Sigmoid colon (tissue), 7 donors: ENCODE measurements around the gene NTM. TPM values are rescaled to one million over a fixed set of nuclear protein-coding genes. Genes with fewer than 3 reads are reported as not detected.

Experiments
- DNase-seq: peaks from one replicate; pipeline ENCODE4 v3.0.0-alpha.2; 2019
- H3K27ac ChIP-seq, 4 donors: fragments of 200-600 bp; sonication (generic); one replicate each; pipeline ENCODE4 v1.5.1; 2016 to 2019; ENCODE audit warnings: mild to moderate bottlenecking in 1 of 4
- H3K27me3 ChIP-seq, 3 donors: fragments of 200-600 bp; sonication (generic); one replicate each; pipeline ENCODE4 v1.5.1; 2019; ENCODE audit warnings: mild to moderate bottlenecking in 1 of 3
- H3K36me3 ChIP-seq, 4 donors: fragments of 200-600 bp; sonication (generic); one replicate each; pipeline ENCODE4 v1.5.1; 2016 to 2019
- H3K4me1 ChIP-seq, 4 donors: fragments of 200-600 bp; sonication (generic); one replicate each; pipeline ENCODE4 v1.5.1; 2017 to 2019
- H3K4me3 ChIP-seq, 4 donors: fragments of 200-600 bp; sonication (generic); one replicate each; pipeline ENCODE4 v1.5.1; 2017 to 2019; ENCODE audit warnings: mild to moderate bottlenecking in 2 of 4, moderate library complexity in 1 of 4
- H3K9me3 ChIP-seq, 4 donors: fragments of 200-600 bp in 3 of 4; sonication (generic) in 3 of 4; one replicate each; pipeline versions ENCODE4 v1.5.1 to v1.6.1; 2013 to 2019
- CTCF ChIP-seq, 4 experiments: fragments of 450-650 bp in 3 of 4; fragments of 200-600 bp in 1 of 4; IDR thresholded peaks; one replicate each; pipeline ENCODE4 v1.5.1; 2016 to 2019; ENCODE audit warnings: antibody characterized with exemption in 4 of 4, mild to moderate bottlenecking in 3 of 4, moderate library complexity in 2 of 4
- EP300 ChIP-seq, 4 donors: sonication (generic); formaldehyde crosslinking; IDR thresholded peaks; one replicate each; pipeline ENCODE4 v1.6.1; 2017; ENCODE audit warnings: antibody characterized with exemption in 4 of 4
- POLR2A ChIP-seq, 2 donors: fragments of 450-650 bp; IDR thresholded peaks; one replicate each; pipeline ENCODE4 v1.6.1; 2016; ENCODE audit warnings: antibody characterized with exemption in 2 of 2, mild to moderate bottlenecking in 2 of 2, moderate library complexity in 2 of 2
- POLR2AphosphoS5 ChIP-seq, 4 donors: sonication (generic); formaldehyde crosslinking; IDR thresholded peaks; one replicate each; pipeline ENCODE4 v1.6.1; 2017; ENCODE audit warnings: antibody characterized with exemption in 4 of 4
- WGBS, 2 donors: extraction: QIAGEN DNeasy Blood & Tissue Kit; methylation state at CpG; one replicate each; pipeline ENCODE4 v1.1.7; 2013; 5-methylcytosine and 5-hydroxymethylcytosine counted together
- intact Hi-C: fragments of 100-400 bp; cut with DNase I; formaldehyde crosslinking; loops from one replicate; pipeline ENCODE4 v1.15.1; 2023
- polyA plus RNA-seq, 3 donors: library from polyadenylated mRNA; stranded (reverse); fragments of 200-250 nt; gene quantifications; one replicate each; pipeline ENCODE4 v1.2.3, GENCODE V29; 2013
- total RNA-seq, 4 donors: library from RNA; depleted of rRNA; stranded (reverse); fragments of >200 nt; gene quantifications; one replicate each; pipeline ENCODE4 v1.1.0, GENCODE V29; 2016
- donor health status: healthy with polysubstance abuse.
- donor health status: Bipolar disorder and iron deficiency.
- donor health status: healthy.

The NTM gene
- total and polyA plus RNA-seq, 7 donors, result 0.96 to 18.3 (median 6.4) TPM; not detected in 1

GRCh38 chr11:131372234-131372962, 2.0 kb downstream of the NTM start:
- H3K9me3 ChIP-seq, result no peaks in the 10 kb centered on the region
- 77 to 85% methylated on average over 10 of the region's 10 CpGs for WGBS, 2 donors
- no peak for DNase-seq
- no peaks in the 10 kb centered on the region for H3K36me3 ChIP-seq
- peaks cover 0 to 15% (median 0%) of the 10 kb centered on the region in 3 donors for H3K27me3 ChIP-seq
- peak overlapping the region in 2 of 4 donors; percentile 44 to 45 for H3K4me3 ChIP-seq
- TF ChIP-seq POLR2A (IDR thresholded peaks at IDR 0.05), result no peak
- peaks cover 0 to 23% (median 13%) of the 10 kb centered on the region in 4 donors for H3K4me1 ChIP-seq
- H3K27ac ChIP-seq, result no peak overlapping the region
- intact Hi-C loops, result no loop called here

- Histone ChIP-seq H3K4me3 (no peak overlapping the region), H3K4me1 (peaks cover 0 to 23% (median 13%) of the 10 kb centered on the region in 4 donors), H3K36me3 (no peaks in the 10 kb centered on the region), H3K9me3 (no peaks in the 10 kb centered on the region), H3K27me3 (peaks cover 0 to 15% (median 0%) of the 10 kb centered on the region in 3 donors), H3K27ac (no peak overlapping the region)
- WGBS, 2 donors, result 58 to 72% methylated on average over 9 of the region's 9 CpGs
- TF ChIP-seq POLR2AphosphoS5 (IDR thresholded peaks at IDR 0.05) (no peak), EP300 (IDR thresholded peaks at IDR 0.05) (no peak), CTCF (IDR thresholded peaks at IDR 0.05) (no peak), POLR2A (IDR thresholded peaks at IDR 0.05) (no peak)
- intact Hi-C loops, result no loop called here
- DNase-seq, result no peak
Measured at GRCh38 chr11:131373095-131373725, 2.8 kb downstream of the NTM start.

GRCh38 chr11:131373756-131374155, 3.3 kb downstream of the NTM start:
- Histone ChIP-seq H3K27ac (no peak overlapping the region), H3K36me3 (no peaks in the 10 kb centered on the region), H3K4me3 (no peak overlapping the region), H3K4me1 (peaks cover 0 to 23% (median 13%) of the 10 kb centered on the region in 4 donors), H3K27me3 (peaks cover 0 to 15% (median 0%) of the 10 kb centered on the region in 3 donors), H3K9me3 (no peaks in the 10 kb centered on the region)
- 85 to 88% methylated on average over 13 of the region's 13 CpGs for WGBS, 2 donors
- intact Hi-C loops, result no loop called here
- no peak for DNase-seq
- TF ChIP-seq POLR2AphosphoS5 (IDR thresholded peaks at IDR 0.05), result no peak
- TF ChIP-seq POLR2A (IDR thresholded peaks at IDR 0.05), result no peak
- TF ChIP-seq CTCF (IDR thresholded peaks at IDR 0.05), result no peak
- no peak for TF ChIP-seq EP300 (IDR thresholded peaks at IDR 0.05)

GRCh38 chr11:131375421-131375820, 5.0 kb downstream of the NTM start:
- Histone ChIP-seq H3K27ac (no peak overlapping the region), H3K4me3 (no peak overlapping the region), H3K36me3 (no peaks in the 10 kb centered on the region), H3K4me1 (peaks cover 0 to 18% (median 13%) of the 10 kb centered on the region in 4 donors), H3K27me3 (peaks cover 0 to 15% (median 0%) of the 10 kb centered on the region in 3 donors), H3K9me3 (no peaks in the 10 kb centered on the region)
- no peak for TF ChIP-seq POLR2A (IDR thresholded peaks at IDR 0.05)
- no peak for TF ChIP-seq CTCF (IDR thresholded peaks at IDR 0.05)
- TF ChIP-seq EP300 (IDR thresholded peaks at IDR 0.05), result no peak
- TF ChIP-seq POLR2AphosphoS5 (IDR thresholded peaks at IDR 0.05), result no peak
- intact Hi-C loops, result no loop called here
- no peak for DNase-seq
- WGBS, 2 donors, result 32 to 54% methylated on average over 4 of the region's 4 CpGs

GRCh38 chr11:131375915-131376314, 5.5 kb downstream of the NTM start:
- TF ChIP-seq CTCF (IDR thresholded peaks at IDR 0.05), result no peak
- TF ChIP-seq POLR2AphosphoS5 (IDR thresholded peaks at IDR 0.05), result no peak
- TF ChIP-seq POLR2A (IDR thresholded peaks at IDR 0.05), result no peak
- no peak for TF ChIP-seq EP300 (IDR thresholded peaks at IDR 0.05)
- intact Hi-C loops, result no loop called here
- Histone ChIP-seq H3K4me3 (no peak overlapping the region), H3K4me1 (peaks cover 0 to 17% (median 11%) of the 10 kb centered on the region in 4 donors), H3K36me3 (no peaks in the 10 kb centered on the region), H3K9me3 (no peaks in the 10 kb centered on the region), H3K27me3 (peaks cover 0 to 15% (median 0%) of the 10 kb centered on the region in 3 donors), H3K27ac (no peak overlapping the region)
- DNase-seq, result no peak
- 82 to 83% methylated on average over 3 of the region's 3 CpGs for WGBS, 2 donors
